ENCODE results near the gene ZC3HAV1L. TPM values are rescaled to one million over a fixed set of nuclear protein-coding genes. Genes with fewer than 3 reads are reported as not detected.

ZC3HAV1L gene
- total and polyA plus RNA-seq, 10 of the 15 experiments (the other 5 are each of a cell fraction or from before 2014, with no cell fraction given): 0.09 to 16.3 (median 4.9) TPM

GRCh38 chr7:138981332-138982203 lies 54.3 kb downstream of the ZC3HAV1L start, which contains the start of gene KIAA1549:
KIAA1549 (minus strand) TSS chr7:138981389; CDS start chr7:138981269, 120 bp downstream.
- FAIRE-seq (no peak), DNase-seq (ENCODE audit: low read depth, low spot score) (no peak), ATAC-seq (peak; percentile 89)
- Histone ChIP-seq H3K4me1 (ENCODE audit: control insufficient read depth, insufficient read depth, low read length) (no peaks in the 10 kb centered on the region), H3K9me3 (replicated peaks; ENCODE audit: control insufficient read depth, insufficient read depth, low read length) (no peaks in the 10 kb centered on the region), H3K79me2 (ENCODE audit: control insufficient read depth, insufficient read depth, low read length) (no peaks in the 10 kb centered on the region), H3K9ac (ENCODE audit: control insufficient read depth, insufficient read depth, low read length) (peak within 1 kb of the TSS; percentile 16; the same call in 1 of the 2 replicates), H2AFZ (ENCODE audit: control insufficient read depth, low read depth, low read length) (peak within 1 kb of the TSS; percentile 79), H3K4me3 (peak within 1 kb of the TSS; percentile 73; the same call in 1 of the 2 replicates), H3K27me3 (replicated peaks in 1 of 2; ENCODE audit: control insufficient read depth in 2 of 2, insufficient read depth in 2 of 2, low read length in 1 of 2) (peaks cover 8% of the 10 kb centered on the region in 2 experiments), H3K27ac (ENCODE audit: control insufficient read depth, insufficient read depth) (no peak within 1 kb of the TSS), H3K36me3 (ENCODE audit: control insufficient read depth in 2 of 2, insufficient read depth in 2 of 2, low read length in 1 of 2) (no peaks in the 10 kb centered on the region), H4K20me1 (ENCODE audit: control insufficient read depth, insufficient read depth) (no peaks in the 10 kb centered on the region), H3K4me2 (ENCODE audit: control insufficient read depth, insufficient read depth) (peak within 1 kb of the TSS; percentile 95)
- BruUV-seq (replicated peaks): no TSS peak
- 4% methylated on average over 68 of the region's 105 CpGs for WGBS (ENCODE audit: insufficient coverage, insufficient replicate concordance, low lambda C conversion rate, missing lambda C conversion rate)
- CTCF ChIA-PET: interaction anchor here (0.5 to 1.5 kb wide), 3 partner anchors 95 to 813 kb away, joined by 3 to 10 read pairs (median 6); no protein-coding TSS in a partner anchor
- intact Hi-C loops (cut with micrococcal nuclease; ENCODE audit: unreplicated experiment): no loop called here
- RAD21 ChIA-PET (ENCODE audit: unreplicated experiment): interaction anchor here (0.6 to 0.7 kb wide), 2 partner anchors 95 to 594 kb away, joined by 3 read pairs; no protein-coding TSS in a partner anchor
- POLR2A ChIA-PET: interaction anchor here (0.6 kb wide), 1 partner anchor 95 kb away, joined by 3 read pairs; no protein-coding TSS in a partner anchor
- in situ Hi-C loops (cut with MboI): loop anchor here (5.0 kb wide), 1 partner anchor 94 kb away; no protein-coding TSS in a partner anchor
- TF ChIP-seq TBL1XR1 (IDR thresholded peaks at IDR 0.05; ENCODE audit: low read depth, low read length) (no peak), BHLHE40 (IDR thresholded peaks at IDR 0.05; ENCODE audit: borderline replicate concordance in 1 of 2, low read depth in 2 of 2, low read length in 1 of 2) (peak in 1 of 2 experiments; percentile 63; a peak in 2 of 4 replicates), LARP7 (IDR thresholded peaks at IDR 0.05) (peak; percentile 81), YY1 (IDR thresholded peaks at IDR 0.05; ENCODE audit: low read depth, low read length) (0 out of 2 replicates have a peak, but pooled peaks have one; percentile 3), EGR1 (IDR thresholded peaks at IDR 0.05; ENCODE audit: borderline replicate concordance in 1 of 2, low read depth in 2 of 2, low read length in 2 of 2) (peak in 1 of 2 experiments; percentile 67; a peak in 1 of 3 replicates), CBX5 (IDR thresholded peaks at IDR 0.05; ENCODE audit: low read depth) (peak; percentile 58; the same call in 1 of the 2 replicates), SKIL (IDR thresholded peaks at IDR 0.05; ENCODE audit: low read depth, poor library complexity, severe bottlenecking) (no peak), RAD21 (IDR thresholded peaks at IDR 0.05; ENCODE audit: insufficient read depth, low read depth, low read length) (peak; percentile 35; the same call in 1 of the 2 replicates), CTCF (IDR thresholded peaks at IDR 0.05 in 2 of 3, conservative IDR thresholded peaks at IDR 0.05 in 1 of 3; ENCODE audit: control insufficient read depth in 2 of 3, extremely low read depth in 1 of 3, insufficient read depth in 1 of 3, low read depth in 3 of 3, low read length in 3 of 3) (peak in 1 of 3 experiments; percentile 42; a peak in 3 of 6 replicates), RELB (IDR thresholded peaks at IDR 0.05; ENCODE audit: low read depth) (no peak), RBBP5 (conservative IDR thresholded peaks at IDR 0.05) (no peak), SMARCA5 (IDR thresholded peaks at IDR 0.05) (peak; percentile 86; the same call in 1 of the 2 replicates), NR2F1 (conservative IDR thresholded peaks at IDR 0.05) (0 out of 2 replicates have a peak, but pooled peaks have one; percentile 10), CREB1 (IDR thresholded peaks at IDR 0.05; ENCODE audit: low read depth) (no peak)
- SMC1A ChIA-PET (ENCODE audit: uncharacterized antibody, unreplicated experiment): interaction anchor here (1.8 kb wide), 1 partner anchor 95 kb away, joined by 9 read pairs; no protein-coding TSS in a partner anchor
